SHP77 (cell line): ENCODE results near the gene TXNIP.

ENCODE experiments used
- DNase-seq, 2 experiments: peaks; one replicate each; lab custom pipeline; 2025; lab: John Stamatoyannopoulos, UW

Gene TXNIP

DNA sequence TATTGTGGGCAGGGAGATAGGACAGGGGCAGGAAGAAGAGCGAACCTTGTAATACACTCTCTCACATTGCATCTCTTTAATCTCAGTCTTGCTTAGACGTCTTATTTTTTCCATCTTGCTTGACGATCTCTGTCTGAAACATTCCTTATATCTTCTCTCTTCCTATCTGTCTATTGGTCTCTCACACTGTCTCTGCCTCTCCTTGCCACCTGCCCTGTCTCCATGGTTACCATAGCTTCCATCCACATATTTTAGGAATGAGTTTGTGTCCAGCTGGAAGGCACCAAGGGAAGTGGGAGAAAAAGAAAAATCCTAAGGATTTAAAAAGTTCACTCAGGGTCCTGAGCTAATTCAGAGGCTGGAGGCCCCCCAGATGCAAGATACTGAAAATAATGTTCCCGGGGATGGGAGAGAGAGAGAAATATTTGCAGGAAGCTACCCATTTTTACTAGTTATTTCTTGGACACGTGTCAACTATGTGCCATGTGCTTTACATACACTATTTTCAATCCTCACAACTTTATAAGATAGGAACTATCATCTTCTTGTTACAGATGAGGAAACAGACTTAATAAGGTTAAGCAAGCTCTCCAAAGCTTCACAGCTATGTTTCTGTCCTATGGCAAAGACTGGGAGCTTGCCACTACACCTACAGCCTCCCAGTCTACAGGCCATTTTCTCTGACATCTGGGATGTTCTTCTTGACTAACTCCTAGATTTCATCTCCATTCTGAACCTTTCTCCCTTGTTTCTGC, 32.9 kb downstream of the TXNIP start:
- peak; percentile 75 to 83 for DNase-seq

DNA sequence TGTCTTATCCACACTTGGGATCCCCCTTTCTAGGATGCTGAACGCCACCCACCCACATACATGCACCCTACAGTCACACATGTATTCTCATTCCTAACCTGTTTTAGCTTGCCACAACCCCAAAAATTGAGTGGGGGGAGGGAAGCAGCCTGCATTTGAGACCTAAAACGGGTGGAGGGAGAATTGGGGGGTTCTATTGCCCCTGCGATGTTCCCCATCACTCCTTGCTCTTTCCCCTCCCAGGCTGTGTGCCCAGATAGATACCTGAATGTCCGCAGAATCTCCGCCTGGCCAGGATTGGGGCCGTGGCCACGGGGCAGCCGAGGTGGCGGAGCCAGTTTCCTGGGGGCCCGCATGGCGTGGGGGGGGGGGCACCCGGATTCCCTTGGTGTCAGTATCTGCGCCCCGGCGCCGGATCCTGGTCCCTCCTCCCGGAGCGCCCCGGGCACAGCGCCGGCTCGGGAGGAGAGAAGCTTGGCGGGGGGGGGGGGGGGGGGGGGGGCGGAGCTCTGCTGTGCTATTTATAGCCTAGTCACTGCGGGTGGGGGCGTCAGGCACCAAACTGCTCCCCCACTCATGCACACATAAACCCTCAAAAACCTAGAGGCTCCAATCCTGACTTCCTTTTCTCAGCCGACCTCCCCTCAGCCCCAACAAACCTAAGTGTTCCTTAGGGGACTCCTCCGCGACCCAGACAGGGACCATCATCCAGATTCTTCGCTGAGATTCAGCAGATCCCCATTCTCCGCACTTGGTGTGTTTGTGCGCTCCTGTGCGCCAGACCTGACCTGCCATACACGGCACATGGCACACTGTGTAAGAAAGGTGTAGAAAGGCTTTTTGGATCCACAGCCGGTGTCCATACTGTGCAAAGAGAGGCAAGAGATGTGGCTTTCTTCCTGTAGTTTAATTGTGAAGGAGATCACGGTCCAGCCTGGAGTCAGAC, 33.9 kb downstream of the TXNIP start:
- DNase-seq, result peak; percentile 41 to 58

- peak; percentile 35 to 57 for DNase-seq
Measured at GRCh38 chr1:145961425-145962156, 34.8 kb downstream of the TXNIP start.

- peak in 1 of 2 experiments; percentile 31 for DNase-seq
Measured at GRCh38 chr1:145961109-145961424, 35.3 kb downstream of the TXNIP start.

GRCh38 chr1:145960468-145961108, 35.8 kb downstream of the TXNIP start:
- DNase-seq, result peak; percentile 91 to 92

GRCh38 chr1:145959957-145960467, 36.4 kb downstream of the TXNIP start:
- peak in 1 of 2 experiments; percentile 37 for DNase-seq

DNA sequence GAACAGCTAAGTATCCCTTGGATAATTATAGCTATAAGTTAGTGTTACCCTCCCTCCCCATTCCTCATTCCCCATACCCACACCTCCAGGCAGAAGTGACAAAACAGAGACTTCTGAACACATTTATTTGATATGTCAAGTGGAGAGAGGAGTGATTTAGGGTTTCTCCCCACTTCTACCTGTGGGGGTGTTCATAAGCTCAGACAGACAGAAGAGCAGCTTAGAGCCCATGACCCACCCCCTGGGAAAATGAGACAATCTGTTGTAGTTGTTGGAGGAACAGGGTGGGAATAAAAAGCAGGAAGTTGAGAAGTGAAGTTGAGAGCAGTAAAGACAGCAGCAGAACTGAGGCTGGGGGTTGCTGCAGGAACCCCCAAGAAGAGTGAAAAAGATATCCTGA, 37.0 kb downstream of the TXNIP start:
- no peak for DNase-seq

- no peak for DNase-seq
Measured at GRCh38 chr1:145958734-145959133, 37.6 kb downstream of the TXNIP start.

DNA sequence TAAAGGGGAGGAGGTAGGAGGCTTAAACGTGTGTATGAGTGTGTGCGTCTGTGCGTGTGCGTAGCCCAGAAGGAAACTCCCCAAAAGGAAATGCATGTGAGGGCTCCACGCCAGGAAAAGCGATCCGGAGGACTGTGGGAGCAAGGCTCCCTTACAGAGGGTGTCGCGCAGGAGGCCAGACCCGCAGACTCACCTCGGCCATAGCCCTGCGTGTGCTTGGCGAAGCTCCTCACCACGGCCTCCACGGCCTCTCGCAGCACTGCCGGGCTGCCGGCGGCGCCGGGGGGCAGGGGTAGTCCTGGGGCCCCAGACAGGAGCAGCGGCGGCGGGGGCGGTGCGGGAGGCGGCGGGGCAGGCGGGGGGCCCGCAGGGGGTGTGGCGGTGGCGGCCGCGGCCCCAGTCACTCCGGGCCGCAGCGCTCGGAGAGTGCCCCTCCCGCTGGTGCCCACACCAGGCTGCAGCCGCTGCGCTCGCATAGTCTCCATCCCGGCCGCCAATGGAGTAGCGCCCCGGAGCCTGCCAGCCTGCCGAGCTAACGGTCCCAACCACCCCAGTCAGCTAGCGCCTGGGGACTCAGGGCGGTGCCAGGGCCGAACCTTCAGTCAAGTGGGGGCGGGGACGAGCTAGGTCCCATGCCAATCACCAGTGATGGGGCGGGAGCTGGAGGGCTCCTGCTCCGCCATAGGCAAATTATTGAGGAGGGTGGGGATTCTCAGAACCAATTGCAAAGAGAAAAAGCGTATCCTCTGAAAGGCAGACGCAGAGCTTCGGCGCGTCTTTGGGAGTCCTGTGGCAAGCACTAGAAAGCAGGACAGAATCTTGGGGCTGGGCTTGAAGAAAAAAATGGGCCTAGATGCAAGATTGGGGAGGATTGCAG, 38.7 kb downstream of the TXNIP start, which contains the start of gene LIX1L:
LIX1L (minus strand) TSS at position 575 of the 877 bp plus-strand sequence; CDS start at position 485, 90 bp downstream.
- DNase-seq, result peak; percentile 99 to 100

- DNase-seq, result peak in 1 of 2 experiments; percentile 17
Measured at GRCh38 chr1:145956781-145957442, 39.5 kb downstream of the TXNIP start.

DNA sequence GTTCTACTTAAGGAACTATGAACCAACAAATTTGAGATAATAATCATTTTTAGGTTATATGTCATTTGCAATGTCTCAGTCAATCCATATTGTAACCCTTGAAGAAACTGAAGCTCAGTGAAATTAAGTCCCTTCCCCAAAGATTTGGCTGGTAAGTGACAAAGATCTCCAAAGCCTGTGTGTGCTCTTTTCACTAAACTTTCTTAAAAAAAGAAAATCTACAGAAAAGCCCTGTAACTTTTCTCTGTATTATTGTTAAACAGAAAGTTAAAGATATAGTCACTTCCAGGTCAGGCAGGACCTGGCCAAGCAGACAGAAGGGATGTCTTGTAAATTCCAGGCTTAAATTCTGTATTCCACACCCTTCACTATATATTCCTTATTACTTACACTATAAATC, 40.0 kb downstream of the TXNIP start:
- DNase-seq, result no peak

- DNase-seq, result no peak
Measured at GRCh38 chr1:145955436-145955835, 40.9 kb downstream of the TXNIP start.

DNA sequence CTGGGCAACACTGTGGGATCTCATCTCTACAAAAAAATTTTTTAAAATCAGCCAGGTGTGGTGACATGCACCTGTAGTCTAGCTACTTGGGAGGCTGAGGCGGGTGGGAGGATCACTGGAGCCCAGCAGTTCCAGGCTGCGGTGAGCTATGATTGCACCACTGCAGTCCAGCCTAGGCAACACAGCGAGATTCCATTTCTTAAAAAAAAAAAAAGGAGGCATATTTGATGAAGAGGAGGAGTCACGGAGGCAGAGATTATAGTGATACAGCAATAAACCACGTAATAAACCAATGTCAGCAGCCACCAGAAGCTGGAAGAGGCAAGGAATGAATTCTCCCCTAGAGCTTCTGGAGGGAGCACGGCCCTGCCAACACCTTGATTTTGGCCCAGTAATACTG, 42.5 kb downstream of the TXNIP start:
- no peak for DNase-seq

GRCh38 chr1:145952903-145953302, 43.5 kb downstream of the TXNIP start:
- no peak for DNase-seq

DNA sequence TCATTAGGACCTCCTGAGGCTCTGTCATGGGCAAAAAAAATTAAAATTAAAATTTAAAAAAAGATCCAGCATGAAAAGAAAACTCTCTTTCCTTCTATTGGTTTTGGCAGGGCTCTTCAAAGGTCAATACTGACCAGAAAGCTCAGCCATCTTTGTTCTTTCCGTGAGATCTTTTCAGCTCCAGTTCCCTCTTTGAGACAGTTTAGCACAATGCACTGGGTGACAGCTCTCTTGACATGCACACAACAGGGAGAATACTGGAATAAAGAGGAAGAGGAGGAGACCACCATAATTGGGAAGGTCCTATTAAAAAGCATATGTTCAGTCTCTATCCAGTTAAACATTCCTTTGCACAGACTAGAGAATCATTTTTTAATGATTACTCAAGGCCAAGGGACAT, 44.9 kb downstream of the TXNIP start:
- no peak for DNase-seq

DNA sequence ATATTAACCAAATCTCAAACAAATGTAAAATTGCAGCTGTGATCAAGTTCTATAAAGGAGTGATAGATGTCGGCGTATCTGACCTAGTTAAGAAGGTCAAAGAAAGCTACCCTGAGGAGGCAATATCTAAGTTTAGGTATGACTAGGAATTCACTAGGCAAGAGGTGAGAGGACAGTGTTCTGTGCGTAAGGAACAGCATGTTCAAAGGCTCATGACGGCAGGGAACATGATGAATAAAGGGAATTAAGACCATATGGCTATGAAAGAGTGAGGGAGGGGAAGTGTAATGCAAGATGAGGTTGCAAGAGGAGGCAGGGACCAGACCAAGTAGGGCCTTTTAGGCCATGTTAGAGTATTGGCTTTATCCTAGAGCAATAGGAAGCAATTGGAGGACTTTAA, 47.2 kb downstream of the TXNIP start:
- no peak for DNase-seq

DNA sequence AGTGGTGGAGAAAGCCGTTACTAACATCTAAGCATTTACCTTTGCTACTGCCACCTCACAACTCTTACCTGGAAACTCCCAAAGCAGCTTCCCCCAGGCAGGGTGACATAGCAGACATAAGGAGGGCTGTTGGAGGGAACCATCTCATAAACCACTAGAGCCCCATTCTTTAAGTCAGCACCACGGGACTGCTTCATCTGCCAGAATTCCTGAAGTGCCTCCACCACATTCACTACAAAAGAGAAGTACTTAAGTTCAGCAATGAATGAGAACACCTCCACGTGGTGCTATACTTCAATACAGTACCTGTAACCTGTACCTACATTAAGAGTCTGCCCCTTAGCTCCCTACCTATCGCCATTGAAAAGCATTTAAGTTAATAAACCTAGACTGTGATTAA, 48.8 kb downstream of the TXNIP start:
- no peak for DNase-seq

DNA sequence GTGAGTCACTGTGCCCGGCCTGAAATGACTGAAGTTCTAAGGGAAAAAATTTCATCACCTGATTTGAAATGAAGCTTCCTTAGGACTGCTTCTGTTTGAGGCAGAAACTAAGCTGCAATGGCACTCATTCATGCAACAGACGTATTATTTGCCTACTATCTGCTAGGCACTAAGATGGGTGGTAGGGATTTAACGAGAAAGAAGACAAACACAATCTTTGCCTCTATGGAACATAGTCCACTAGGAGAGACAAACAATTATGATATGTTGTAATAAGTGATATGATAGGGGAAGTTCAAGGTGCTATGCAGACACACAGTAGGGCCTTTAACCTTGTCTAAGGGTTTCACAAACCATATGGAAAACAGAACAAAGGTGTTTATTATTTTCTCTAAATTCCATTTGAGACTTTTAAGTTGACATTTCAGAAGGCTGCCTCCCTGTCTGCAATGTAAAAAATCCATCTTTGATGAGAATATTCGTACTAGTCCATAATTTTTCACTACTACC, 49.8 kb downstream of the TXNIP start:
- DNase-seq, result no peak

DNA sequence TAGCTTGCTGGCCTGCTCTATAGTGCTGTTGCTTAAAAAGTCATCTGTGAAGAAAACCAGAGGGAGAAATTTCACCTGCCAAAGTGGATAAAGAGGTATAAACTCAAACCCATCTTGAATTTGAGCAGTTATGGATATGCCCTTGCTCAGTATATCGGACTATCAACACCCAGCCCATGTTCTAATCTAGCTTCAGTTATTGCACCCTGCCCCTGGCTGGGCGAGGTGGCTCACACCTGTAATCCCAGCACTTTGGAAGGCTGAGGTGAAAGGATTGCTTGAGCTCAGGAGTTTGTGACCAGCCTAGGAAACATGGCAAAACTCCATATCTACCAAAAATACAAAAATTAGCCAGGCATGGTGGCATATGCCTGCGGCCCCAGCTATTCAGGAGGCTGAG, 51.8 kb downstream of the TXNIP start:
- DNase-seq, result no peak

- no peak for DNase-seq
Measured at GRCh38 chr1:145942871-145943270, 53.5 kb downstream of the TXNIP start.
